Thyroid gland (tissue), 4 donors: ENCODE results near the gene EIF1.

ENCODE experiments used
- CTCF ChIP-seq, 6 experiments: fragments of 200-600 bp in 3 of 6; fragments of 450-650 bp in 3 of 6; sonication (generic) in 3 of 6; IDR thresholded peaks; one replicate each; pipeline ENCODE4 v1.5.1; 2016 to 2019; ENCODE audit warnings: antibody characterized with exemption in 6 of 6, mild to moderate bottlenecking in 2 of 6, inconsistent platforms in 1 of 6, moderate library complexity in 1 of 6
- POLR2A ChIP-seq, 2 donors: fragments of 450-650 bp; IDR thresholded peaks; one replicate each; pipeline ENCODE4 v1.6.1; 2017; ENCODE audit warnings: antibody characterized with exemption in 2 of 2, mild to moderate bottlenecking in 2 of 2, moderate library complexity in 1 of 2

- TF ChIP-seq CTCF (IDR thresholded peaks at IDR 0.05): no peak
- no peak for TF ChIP-seq POLR2A (IDR thresholded peaks at IDR 0.05)
Measured at GRCh38 chr17:41678907-41679739, 9.6 kb upstream of the EIF1 start.
